ENCODE data around the gene REXO2.

Gene REXO2

GRCh38 chr11:114439229-114440120 lies at the start of gene REXO2:
REXO2 (plus strand) TSS chr11:114439467; CDS start chr11:114439529, 62 bp downstream.
- DNase-seq, result peak; percentile 65

- DNase-seq, result no peak
Measured at GRCh38 chr11:114392735-114393667, 46.3 kb upstream of the REXO2 start.

GRCh38 chr11:114395736-114396135 lies 43.5 kb upstream of the REXO2 start:
- DNase-seq, result no peak

- no peak for DNase-seq
Measured at GRCh38 chr11:114396916-114397315, 42.4 kb upstream of the REXO2 start.

GRCh38 chr11:114397349-114397982 lies 41.8 kb upstream of the REXO2 start:
- no peak for DNase-seq

GRCh38 chr11:114398303-114398920 lies 40.9 kb upstream of the REXO2 start:
- DNase-seq, result no peak

- DNase-seq, result no peak
Measured at GRCh38 chr11:114399490-114400215, 39.6 kb upstream of the REXO2 start.

- DNase-seq, result peak; percentile 91
Measured at GRCh38 chr11:114400216-114400914, 38.9 kb upstream of the REXO2 start, which contains the start of the genes C11orf71 and RBM7. C11orf71 (minus strand) TSS chr11:114400511; CDS start chr11:114400331, 180 bp downstream. RBM7 (plus strand) TSS chr11:114400666; CDS start chr11:114400672, 6 bp downstream.

GRCh38 chr11:114400915-114401223 lies 38.4 kb upstream of the REXO2 start:
- DNase-seq, result no peak

GRCh38 chr11:114401311-114401710 lies 38.0 kb upstream of the REXO2 start:
- no peak for DNase-seq

- DNase-seq, result no peak
Measured at GRCh38 chr11:114412946-114413345, 26.3 kb upstream of the REXO2 start.

- DNase-seq, result no peak
Measured at GRCh38 chr11:114413958-114414357, 25.3 kb upstream of the REXO2 start.

GRCh38 chr11:114416441-114416961 lies 22.8 kb upstream of the REXO2 start:
- DNase-seq, result no peak

- DNase-seq, result no peak
Measured at GRCh38 chr11:114426280-114426679, 13.0 kb upstream of the REXO2 start.

- DNase-seq, result no peak
Measured at GRCh38 chr11:114430290-114430689, 9.0 kb upstream of the REXO2 start.

- DNase-seq, result no peak
Measured at GRCh38 chr11:114432893-114433292, 6.4 kb upstream of the REXO2 start.

- no peak for DNase-seq
Measured at GRCh38 chr11:114433376-114433775, 5.9 kb upstream of the REXO2 start.

GRCh38 chr11:114438303-114438702 lies 964 bp upstream of the REXO2 start:
- no peak for DNase-seq

- no peak for DNase-seq
Measured at GRCh38 chr11:114440121-114440860, 1.0 kb downstream of the REXO2 start.
